Uterus (tissue), 4 donors: ENCODE measurements around the gene IL15. TPM values are rescaled to one million over a fixed set of nuclear protein-coding genes. Genes with fewer than 3 reads are reported as not detected.

Experiments used
- DNase-seq, 2 donors: peaks; one replicate each; pipeline ENCODE4 v3.0.0-alpha.2; 2019 to 2020
- H3K27ac ChIP-seq, 2 donors: fragments of 200-600 bp; sonication (generic); 1 replicate in 1 of 2; 2 replicates in 1 of 2; pipeline ENCODE4 v1.5.1; 2016 to 2018
- H3K27me3 ChIP-seq, 2 donors: fragments of 200-600 bp; sonication (generic); one replicate each; pipeline ENCODE4 v1.5.1; 2018 to 2019; ENCODE audit warnings: control low read depth in 1 of 2
- H3K36me3 ChIP-seq, 2 donors: fragments of 200-600 bp; sonication (generic); one replicate each; pipeline ENCODE4 v1.5.1; 2019; ENCODE audit warnings: control low read depth in 1 of 2
- H3K4me1 ChIP-seq, 2 donors: fragments of 200-600 bp; sonication (generic); one replicate each; pipeline ENCODE4 v1.5.1; 2018 to 2019; ENCODE audit warnings: control low read depth in 1 of 2
- H3K4me3 ChIP-seq, 2 donors: fragments of 200-600 bp; sonication (generic); 1 replicate in 1 of 2; 2 replicates in 1 of 2; pipeline ENCODE4 v1.5.1; 2018 to 2019; ENCODE audit warnings: mild to moderate bottlenecking in 1 of 2
- H3K9me3 ChIP-seq, 2 donors: fragments of 200-600 bp; sonication (generic); one replicate each; pipeline ENCODE4 v1.5.1; 2019; ENCODE audit warnings: control low read depth in 1 of 2
- POLR2A ChIP-seq, 2 donors: fragments of 450-650 bp; IDR thresholded peaks; one replicate each; pipeline ENCODE4 v1.6.1; 2016; ENCODE audit warnings: antibody characterized with exemption in 2 of 2, mild to moderate bottlenecking in 1 of 2, moderate library complexity in 1 of 2
- intact Hi-C: fragments of 100-400 bp; cut with DNase I; formaldehyde crosslinking; loops from one replicate; pipeline ENCODE4 v1.15.1; 2023; ENCODE audit warnings: low total_unique reads
- total RNA-seq, 4 donors: library from RNA; depleted of rRNA in 3 of 4; stranded (reverse); fragments of >200 nt in 3 of 4; gene quantifications; one replicate each; pipeline versions ENCODE4 v1.1.0 to v1.2.4, GENCODE V29; 2014 to 2023
- TF ChIP-seq, protein P1 (sequence below), 4 experiments: fragments of 200-600 bp in 2 of 4; fragments of 450-650 bp in 2 of 4; sonication (generic) in 2 of 4; IDR thresholded peaks; one replicate each; pipeline ENCODE4 v1.5.1; 2016 to 2019; ENCODE audit warnings: antibody characterized with exemption in 4 of 4, mild to moderate bottlenecking in 2 of 4, moderate library complexity in 1 of 4
- donor health status: DM: yes; HTN: yes; CAD: no.

Gene IL15
- total RNA-seq, 4 donors from 2014 or later: 2.3 to 9.8 (median 5.1) TPM

DNA sequence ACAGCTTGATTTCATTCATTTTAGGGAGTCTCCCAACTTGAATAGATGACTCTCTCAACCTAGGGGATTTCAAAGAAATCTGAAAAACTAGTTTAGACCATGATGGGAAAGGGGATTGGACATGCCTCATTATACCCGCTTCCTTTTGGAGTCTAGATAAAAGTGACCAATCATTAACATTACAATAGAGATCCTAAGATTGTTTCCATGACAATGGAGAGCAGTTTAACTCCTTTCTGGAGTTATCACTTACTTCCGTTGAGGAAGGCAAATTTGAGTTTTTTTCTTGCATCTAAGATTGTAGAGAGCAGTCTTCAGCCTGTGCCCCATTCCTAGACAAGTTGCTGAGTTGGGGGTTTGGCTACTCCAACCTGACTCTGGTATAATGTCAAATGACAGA lies 11.4 kb upstream of the IL15 start:
- TF ChIP-seq, protein P1, sequence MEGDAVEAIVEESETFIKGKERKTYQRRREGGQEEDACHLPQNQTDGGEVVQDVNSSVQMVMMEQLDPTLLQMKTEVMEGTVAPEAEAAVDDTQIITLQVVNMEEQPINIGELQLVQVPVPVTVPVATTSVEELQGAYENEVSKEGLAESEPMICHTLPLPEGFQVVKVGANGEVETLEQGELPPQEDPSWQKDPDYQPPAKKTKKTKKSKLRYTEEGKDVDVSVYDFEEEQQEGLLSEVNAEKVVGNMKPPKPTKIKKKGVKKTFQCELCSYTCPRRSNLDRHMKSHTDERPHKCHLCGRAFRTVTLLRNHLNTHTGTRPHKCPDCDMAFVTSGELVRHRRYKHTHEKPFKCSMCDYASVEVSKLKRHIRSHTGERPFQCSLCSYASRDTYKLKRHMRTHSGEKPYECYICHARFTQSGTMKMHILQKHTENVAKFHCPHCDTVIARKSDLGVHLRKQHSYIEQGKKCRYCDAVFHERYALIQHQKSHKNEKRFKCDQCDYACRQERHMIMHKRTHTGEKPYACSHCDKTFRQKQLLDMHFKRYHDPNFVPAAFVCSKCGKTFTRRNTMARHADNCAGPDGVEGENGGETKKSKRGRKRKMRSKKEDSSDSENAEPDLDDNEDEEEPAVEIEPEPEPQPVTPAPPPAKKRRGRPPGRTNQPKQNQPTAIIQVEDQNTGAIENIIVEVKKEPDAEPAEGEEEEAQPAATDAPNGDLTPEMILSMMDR (IDR thresholded peaks at IDR 0.05): no peak
- TF ChIP-seq POLR2A (IDR thresholded peaks at IDR 0.05): no peak
- no peaks in the 10 kb centered on the region for H3K36me3 ChIP-seq
- DNase-seq: no peak
- no peaks in the 10 kb centered on the region for H3K4me1 ChIP-seq
- no peaks in the 10 kb centered on the region for H3K27me3 ChIP-seq
- H3K27ac ChIP-seq: no peak overlapping the region
- H3K9me3 ChIP-seq: no peaks in the 10 kb centered on the region
- H3K4me3 ChIP-seq: no peak overlapping the region
- intact Hi-C loops: no loop called here

DNA sequence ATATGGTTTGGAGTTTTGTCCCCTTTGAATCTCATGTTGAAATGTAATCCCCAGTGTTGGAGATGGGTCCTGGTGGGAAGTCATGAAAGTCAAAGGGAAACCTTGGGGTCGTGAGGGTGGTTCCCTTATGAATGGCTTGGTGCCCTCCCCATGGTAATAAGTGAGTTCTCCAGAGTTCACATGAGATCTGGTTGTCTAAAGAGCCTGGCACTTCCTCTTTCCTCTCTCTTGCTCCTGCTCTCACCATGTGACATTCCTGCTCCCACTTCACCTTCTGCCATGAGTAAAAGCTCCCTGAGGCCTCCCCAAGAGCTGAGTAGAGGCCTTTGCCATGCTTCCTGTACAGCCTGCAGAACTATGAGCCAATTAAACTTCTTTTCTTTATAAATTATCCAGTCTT lies 5.5 kb upstream of the IL15 start:
- intact Hi-C loops: no loop called here
- Histone ChIP-seq H3K27ac (no peak overlapping the region), H3K9me3 (no peaks in the 10 kb centered on the region), H3K4me1 (no peaks in the 10 kb centered on the region), H3K4me3 (no peak overlapping the region), H3K27me3 (no peaks in the 10 kb centered on the region), H3K36me3 (no peaks in the 10 kb centered on the region)
- TF ChIP-seq, protein P1 (IDR thresholded peaks at IDR 0.05): no peak
- no peak for TF ChIP-seq POLR2A (IDR thresholded peaks at IDR 0.05)
- DNase-seq: no peak

DNA sequence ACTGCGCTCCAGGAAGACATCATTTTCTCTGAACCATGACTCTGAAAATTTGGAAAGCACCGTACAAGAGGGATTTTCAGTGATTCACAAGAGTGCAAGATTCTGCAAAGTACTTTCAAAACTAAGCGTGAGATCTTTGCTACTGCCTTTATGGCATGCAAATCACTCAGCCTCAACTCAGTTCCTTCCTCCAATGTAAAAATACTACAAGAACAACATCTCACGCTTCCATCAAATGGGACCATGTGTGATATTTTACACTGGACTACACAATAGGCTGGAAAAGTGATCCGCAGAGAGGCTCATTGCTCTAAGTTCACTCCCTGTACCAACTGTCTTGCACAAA lies 674 bp upstream of the IL15 start:
- H3K4me3 ChIP-seq: peak overlapping the region; percentile 76 to 83
- DNase-seq: no peak
- H3K4me1 ChIP-seq: no peaks in the 10 kb centered on the region
- peak overlapping the region; percentile 69 to 84 for H3K27ac ChIP-seq
- TF ChIP-seq, protein P1 (IDR thresholded peaks at IDR 0.05): no peak
- TF ChIP-seq POLR2A (IDR thresholded peaks at IDR 0.05): no peak
- H3K36me3 ChIP-seq: no peaks in the 10 kb centered on the region
- no peaks in the 10 kb centered on the region for H3K27me3 ChIP-seq
- intact Hi-C loops: no loop called here
- no peaks in the 10 kb centered on the region for H3K9me3 ChIP-seq

DNA sequence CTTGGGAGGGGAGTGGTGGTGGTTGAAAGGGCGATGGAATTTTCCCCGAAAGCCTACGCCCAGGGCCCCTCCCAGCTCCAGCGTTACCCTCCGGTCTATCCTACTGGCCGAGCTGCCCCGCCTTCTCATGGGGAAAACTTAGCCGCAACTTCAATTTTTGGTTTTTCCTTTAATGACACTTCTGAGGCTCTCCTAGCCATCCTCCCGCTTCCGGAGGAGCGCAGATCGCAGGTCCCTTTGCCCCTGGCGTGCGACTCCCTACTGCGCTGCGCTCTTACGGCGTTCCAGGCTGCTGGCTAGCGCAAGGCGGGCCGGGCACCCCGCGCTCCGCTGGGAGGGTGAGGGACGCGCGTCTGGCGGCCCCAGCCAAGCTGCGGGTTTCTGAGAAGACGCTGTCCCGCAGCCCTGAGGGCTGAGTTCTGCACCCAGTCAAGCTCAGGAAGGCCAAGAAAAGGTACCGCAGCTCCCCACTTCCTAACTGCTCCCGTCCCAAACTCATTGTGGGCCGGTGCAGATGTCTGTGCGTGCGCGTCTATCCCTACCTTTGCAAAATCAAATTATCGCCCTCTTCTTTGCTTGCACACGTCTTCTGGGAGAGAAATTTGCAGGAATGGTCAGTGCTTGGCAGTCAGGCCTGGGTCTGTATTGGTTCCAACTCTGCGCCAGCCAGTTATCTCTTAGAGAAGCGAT lies 533 bp downstream of the IL15 start:
- Histone ChIP-seq H3K36me3 (no peaks in the 10 kb centered on the region), H3K27ac (peak overlapping the region; percentile 69 to 84), H3K9me3 (no peaks in the 10 kb centered on the region), H3K4me1 (no peaks in the 10 kb centered on the region), H3K27me3 (no peaks in the 10 kb centered on the region), H3K4me3 (peak overlapping the region; percentile 76 to 83)
- intact Hi-C loops: no loop called here
- DNase-seq: peak; percentile 26 to 29
- TF ChIP-seq POLR2A (IDR thresholded peaks at IDR 0.05): no peak
- TF ChIP-seq, protein P1 (IDR thresholded peaks at IDR 0.05): no peak

DNA sequence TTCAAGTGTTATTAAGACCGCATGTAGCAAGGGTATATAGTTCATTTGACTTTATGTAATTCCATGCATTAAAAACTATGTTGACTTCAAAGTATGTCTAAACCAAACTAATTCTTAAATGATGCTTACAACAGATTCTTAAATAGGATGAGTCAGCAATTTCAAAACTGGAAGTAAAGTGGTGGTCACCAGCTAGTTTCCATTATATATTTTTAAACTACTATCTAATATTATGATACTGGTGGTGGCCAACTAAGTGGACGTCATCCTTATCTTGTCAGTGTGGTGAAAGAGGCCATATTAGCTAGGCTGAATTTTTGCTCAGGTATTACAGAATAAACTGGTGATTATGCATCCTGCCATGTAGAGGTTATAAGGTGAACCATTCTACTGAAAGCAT lies 1.2 kb downstream of the IL15 start:
- H3K27me3 ChIP-seq: no peaks in the 10 kb centered on the region
- no peaks in the 10 kb centered on the region for H3K4me1 ChIP-seq
- intact Hi-C loops: no loop called here
- no peaks in the 10 kb centered on the region for H3K36me3 ChIP-seq
- H3K27ac ChIP-seq: peak overlapping the region in 1 of 2 donors; percentile 84
- peak overlapping the region in 1 of 2 donors; percentile 76 for H3K4me3 ChIP-seq
- TF ChIP-seq POLR2A (IDR thresholded peaks at IDR 0.05): no peak
- TF ChIP-seq, protein P1 (IDR thresholded peaks at IDR 0.05): no peak
- H3K9me3 ChIP-seq: no peaks in the 10 kb centered on the region
- no peak for DNase-seq
